ENCODE results near the gene TNNT3.

- TF ChIP-seq CTCF (IDR thresholded peaks at IDR 0.05) (no peak), POLR2A (IDR thresholded peaks at IDR 0.05) (no peak), EP300 (IDR thresholded peaks at IDR 0.05) (no peak)
Measured at GRCh38 chr11:1888347-1888753, 31.2 kb upstream of the TNNT3 start.

Measured in stomach (tissue), 4 donors.